ENCODE data around the gene CPT1B.

DNA sequence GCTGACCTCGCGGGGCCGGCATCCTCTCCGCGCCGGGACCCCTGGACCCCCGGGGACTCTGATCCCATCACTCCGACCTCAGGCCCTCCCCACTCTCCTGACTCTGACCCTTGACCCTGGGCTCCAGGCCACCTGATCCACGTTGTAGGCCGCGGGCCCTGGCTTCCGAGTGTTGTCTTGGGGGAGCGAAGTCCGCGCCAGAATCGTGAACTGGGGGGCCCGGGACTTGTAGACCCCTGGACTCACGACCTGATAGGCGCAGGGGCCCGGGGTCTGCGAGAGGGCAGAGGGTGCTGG lies 47.7 kb downstream of the CPT1B start:
- TF ChIP-seq GATA2 (IDR thresholded peaks at IDR 0.05; ENCODE audit: low read depth, low read length), result no peak
- no peak for TF ChIP-seq GATA3 (IDR thresholded peaks at IDR 0.05; ENCODE audit: low read depth, low read length)

All from SH-SY5Y (cell line).